Astrocyte (in vitro differentiated cells and primary cell): ENCODE results near the gene KCNQ1. TPM values are rescaled to one million over a fixed set of nuclear protein-coding genes. Genes with fewer than 3 reads are reported as not detected.

Experiments
- DNase-seq: peaks from one replicate; pipeline ENCODE4 v3.0.0-alpha.2; 2010; ENCODE audit warnings: low read depth
- FAIRE-seq: peaks from 2 replicates; lab custom pipeline; 2011; peaks lifted over from hg19 to GRCh38; lab: Jason Lieb, UNC
- H2AFZ ChIP-seq: 2 replicates; pipeline ENCODE4 v1.6.0; 2012; ENCODE audit warnings: low read depth, low read length, inconsistent platforms
- H3K27ac ChIP-seq: 2 replicates; pipeline ENCODE4 v1.5.1; 2011; ENCODE audit warnings: low read depth, low read length, inconsistent platforms
- H3K27me3 ChIP-seq: 2 replicates; pipeline ENCODE4 v1.6.0; 2011; ENCODE audit warnings: low read length, inconsistent platforms; ENCODE audit not compliant: insufficient read depth
- H3K36me3 ChIP-seq: 2 replicates; pipeline ENCODE4 v1.5.1; 2011; ENCODE audit warnings: low read length, inconsistent platforms; ENCODE audit not compliant: insufficient read depth
- H3K4me1 ChIP-seq: 2 replicates; pipeline ENCODE4 v1.5.1; 2011; ENCODE audit warnings: low read length, inconsistent platforms; ENCODE audit not compliant: insufficient read depth
- H3K4me2 ChIP-seq: 2 replicates; pipeline ENCODE4 v1.6.0; 2012; ENCODE audit warnings: low read length, inconsistent platforms
- H3K4me3 ChIP-seq: 2 replicates; pipeline ENCODE4 v1.5.1; 2011; ENCODE audit warnings: low read depth, mild to moderate bottlenecking, low read length, inconsistent platforms; ENCODE audit not compliant: insufficient read depth
- H3K79me2 ChIP-seq: 2 replicates; pipeline ENCODE4 v1.6.0; 2012; ENCODE audit warnings: mild to moderate bottlenecking, low read length, inconsistent platforms; ENCODE audit not compliant: insufficient read depth
- H3K9ac ChIP-seq: 2 replicates; pipeline ENCODE4 v1.6.0; 2012; ENCODE audit warnings: mild to moderate bottlenecking, low read length, inconsistent platforms
- H3K9me3 ChIP-seq: 2 replicates; pipeline ENCODE4 v1.5.1; 2012; ENCODE audit warnings: low read depth, mild to moderate bottlenecking, low read length, inconsistent platforms; ENCODE audit not compliant: insufficient read depth
- H4K20me1 ChIP-seq: 2 replicates; pipeline ENCODE4 v1.6.0; 2012; ENCODE audit warnings: low read length, inconsistent platforms; ENCODE audit not compliant: insufficient read depth
- H3K27ac Mint-ChIP-seq: one replicate; pipeline ENCODE4 v1.8.0; 2021; ENCODE audit warnings: mild to moderate bottlenecking, mixed read lengths; ENCODE audit not compliant: unreplicated experiment
- H3K27me3 Mint-ChIP-seq: one replicate; pipeline ENCODE4 v1.8.0; 2021; ENCODE audit warnings: low read depth, mixed read lengths; ENCODE audit not compliant: unreplicated experiment
- H3K36me3 Mint-ChIP-seq: one replicate; pipeline ENCODE4 v1.8.0; 2021; ENCODE audit warnings: low read depth, mixed read lengths; ENCODE audit not compliant: unreplicated experiment
- H3K4me1 Mint-ChIP-seq: one replicate; pipeline ENCODE4 v1.8.0; 2021; ENCODE audit warnings: low read depth, mixed read lengths; ENCODE audit not compliant: unreplicated experiment
- H3K4me3 Mint-ChIP-seq: one replicate; pipeline ENCODE4 v1.8.0; 2021; ENCODE audit warnings: mild to moderate bottlenecking, moderate library complexity, mixed read lengths; ENCODE audit not compliant: unreplicated experiment
- H3K9me3 Mint-ChIP-seq: one replicate; pipeline ENCODE4 v1.8.0; 2021; ENCODE audit warnings: mild to moderate bottlenecking, mixed read lengths; ENCODE audit not compliant: unreplicated experiment
- EZH2 ChIP-seq: IDR thresholded peaks from 2 replicates; pipeline ENCODE4 v1.6.1; 2012; ENCODE audit warnings: mild to moderate bottlenecking, low read length, inconsistent platforms; ENCODE audit not compliant: insufficient read depth
- total RNA-seq: library from RNA; stranded (reverse); gene quantifications from 2 replicates; pipeline ENCODE4 v1.2.1, GENCODE V29; 2021
- TF ChIP-seq, protein P1 (sequence below): IDR thresholded peaks from 2 replicates; pipeline ENCODE4 v1.5.1; 2011; ENCODE audit warnings: low read depth, mild to moderate bottlenecking, inconsistent platforms, low read length, moderate library complexity; ENCODE audit not compliant: insufficient read depth

Gene KCNQ1
- total RNA-seq, 1 donor from 2014 or later, result not detected

DNA sequence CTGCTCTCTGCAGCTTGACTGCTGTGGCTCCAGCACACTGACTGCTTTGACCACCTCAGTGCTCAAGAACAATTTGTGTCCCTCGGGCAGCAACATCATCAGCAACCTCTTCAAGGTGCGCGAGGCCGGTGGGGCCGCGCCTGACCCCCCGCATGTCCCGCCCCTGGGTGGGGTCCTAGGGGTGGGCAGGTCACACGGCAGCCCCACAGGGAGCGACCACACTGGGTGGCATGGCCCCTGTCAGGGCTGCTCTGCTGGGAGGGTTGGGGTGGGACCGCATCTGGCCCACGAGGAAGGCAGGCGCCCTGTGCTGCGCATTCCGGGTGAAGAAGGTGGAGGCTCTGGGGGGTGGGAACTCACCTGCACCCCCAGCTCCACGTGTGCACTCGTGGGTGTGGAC lies 49.0 kb upstream of the KCNQ1 start:
- Mint-ChIP-seq H3K27ac (no peak overlapping the region), H3K4me3 (no peak overlapping the region), H3K27me3 (no peaks in the 10 kb centered on the region), H3K36me3 (peaks cover 4% of the 10 kb centered on the region), H3K9me3 (no peaks in the 10 kb centered on the region), H3K4me1 (peaks cover 2% of the 10 kb centered on the region)
- H3K4me1 ChIP-seq, result peaks cover 9% of the 10 kb centered on the region
- no peak overlapping the region for H3K4me3 ChIP-seq
- no peaks in the 10 kb centered on the region for H3K9me3 ChIP-seq
- H3K27me3 ChIP-seq, result no peaks in the 10 kb centered on the region
- no peak overlapping the region for H3K27ac ChIP-seq
- DNase-seq (no peak), FAIRE-seq (no peak)
- no peak overlapping the region for H3K4me2 ChIP-seq
- H3K9ac ChIP-seq, result no peak overlapping the region
- peaks cover 50% of the 10 kb centered on the region for H3K79me2 ChIP-seq
- TF ChIP-seq, protein P1, sequence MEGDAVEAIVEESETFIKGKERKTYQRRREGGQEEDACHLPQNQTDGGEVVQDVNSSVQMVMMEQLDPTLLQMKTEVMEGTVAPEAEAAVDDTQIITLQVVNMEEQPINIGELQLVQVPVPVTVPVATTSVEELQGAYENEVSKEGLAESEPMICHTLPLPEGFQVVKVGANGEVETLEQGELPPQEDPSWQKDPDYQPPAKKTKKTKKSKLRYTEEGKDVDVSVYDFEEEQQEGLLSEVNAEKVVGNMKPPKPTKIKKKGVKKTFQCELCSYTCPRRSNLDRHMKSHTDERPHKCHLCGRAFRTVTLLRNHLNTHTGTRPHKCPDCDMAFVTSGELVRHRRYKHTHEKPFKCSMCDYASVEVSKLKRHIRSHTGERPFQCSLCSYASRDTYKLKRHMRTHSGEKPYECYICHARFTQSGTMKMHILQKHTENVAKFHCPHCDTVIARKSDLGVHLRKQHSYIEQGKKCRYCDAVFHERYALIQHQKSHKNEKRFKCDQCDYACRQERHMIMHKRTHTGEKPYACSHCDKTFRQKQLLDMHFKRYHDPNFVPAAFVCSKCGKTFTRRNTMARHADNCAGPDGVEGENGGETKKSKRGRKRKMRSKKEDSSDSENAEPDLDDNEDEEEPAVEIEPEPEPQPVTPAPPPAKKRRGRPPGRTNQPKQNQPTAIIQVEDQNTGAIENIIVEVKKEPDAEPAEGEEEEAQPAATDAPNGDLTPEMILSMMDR, result no peak
- peaks cover 33% of the 10 kb centered on the region for H4K20me1 ChIP-seq
- no peak overlapping the region for H2AFZ ChIP-seq
- H3K36me3 ChIP-seq, result peaks cover 6% of the 10 kb centered on the region

DNA sequence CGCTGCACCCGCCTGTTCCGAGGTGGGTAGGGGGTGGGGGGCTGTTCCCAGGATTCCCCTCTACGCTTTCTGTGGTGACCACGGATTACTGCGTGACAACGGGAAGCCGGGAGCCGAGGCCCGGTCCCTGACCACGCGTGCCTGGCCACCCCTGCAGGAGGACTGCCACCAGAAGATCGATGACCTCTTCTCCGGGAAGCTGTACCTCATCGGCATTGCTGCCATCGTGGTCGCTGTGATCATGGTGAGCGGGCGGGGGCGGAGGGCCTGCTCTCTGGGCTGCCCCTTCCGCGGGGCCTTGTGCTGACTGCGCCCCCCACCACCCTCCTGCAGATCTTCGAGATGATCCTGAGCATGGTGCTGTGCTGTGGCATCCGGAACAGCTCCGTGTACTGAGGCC lies 48.3 kb upstream of the KCNQ1 start:
- H3K27me3 Mint-ChIP-seq, result no peaks in the 10 kb centered on the region
- H3K9me3 ChIP-seq, result no peaks in the 10 kb centered on the region
- peaks cover 4% of the 10 kb centered on the region for H3K36me3 Mint-ChIP-seq
- H3K4me1 ChIP-seq, result peaks cover 12% of the 10 kb centered on the region
- peaks cover 50% of the 10 kb centered on the region for H3K79me2 ChIP-seq
- H3K27ac ChIP-seq, result no peak overlapping the region
- H3K4me3 Mint-ChIP-seq, result no peak overlapping the region
- no peak overlapping the region for H3K4me2 ChIP-seq
- DNase-seq (no peak), FAIRE-seq (no peak)
- H3K4me3 ChIP-seq, result no peak overlapping the region
- H3K27ac Mint-ChIP-seq, result no peak overlapping the region
- TF ChIP-seq, protein P1, result no peak
- TF ChIP-seq EZH2, result no peak
- no peak overlapping the region for H3K9ac ChIP-seq
- H3K27me3 ChIP-seq, result no peaks in the 10 kb centered on the region
- H4K20me1 ChIP-seq, result peaks cover 26% of the 10 kb centered on the region
- H3K36me3 ChIP-seq, result peaks cover 6% of the 10 kb centered on the region
- no peaks in the 10 kb centered on the region for H3K9me3 Mint-ChIP-seq
- peaks cover 2% of the 10 kb centered on the region for H3K4me1 Mint-ChIP-seq
- H2AFZ ChIP-seq, result no peak overlapping the region

DNA sequence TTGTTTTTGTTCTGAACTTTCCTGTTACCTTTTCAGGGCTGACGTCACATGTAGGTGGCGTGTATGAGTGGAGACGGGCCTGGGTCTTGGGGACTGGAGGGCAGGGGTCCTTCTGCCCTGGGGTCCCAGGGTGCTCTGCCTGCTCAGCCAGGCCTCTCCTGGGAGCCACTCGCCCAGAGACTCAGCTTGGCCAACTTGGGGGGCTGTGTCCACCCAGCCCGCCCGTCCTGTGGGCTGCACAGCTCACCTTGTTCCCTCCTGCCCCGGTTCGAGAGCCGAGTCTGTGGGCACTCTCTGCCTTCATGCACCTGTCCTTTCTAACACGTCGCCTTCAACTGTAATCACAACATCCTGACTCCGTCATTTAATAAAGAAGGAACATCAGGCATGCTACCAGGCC lies 47.8 kb upstream of the KCNQ1 start:
- no peak overlapping the region for H3K4me3 Mint-ChIP-seq

More for the DNA sequence above, 47.8 kb upstream of the KCNQ1 start:
- no peaks in the 10 kb centered on the region for H3K9me3 Mint-ChIP-seq
- no peak overlapping the region for H3K4me2 ChIP-seq
- no peak overlapping the region for H2AFZ ChIP-seq
- FAIRE-seq (no peak), DNase-seq (no peak)
- no peaks in the 10 kb centered on the region for H3K27me3 ChIP-seq
- H3K4me1 ChIP-seq, result peaks cover 17% of the 10 kb centered on the region
- H3K27ac ChIP-seq, result no peak overlapping the region
- H3K9me3 ChIP-seq, result no peaks in the 10 kb centered on the region
- H4K20me1 ChIP-seq, result peaks cover 21% of the 10 kb centered on the region
- H3K9ac ChIP-seq, result no peak overlapping the region
- H3K27me3 Mint-ChIP-seq, result no peaks in the 10 kb centered on the region
- H3K36me3 ChIP-seq, result peaks cover 6% of the 10 kb centered on the region
- H3K4me1 Mint-ChIP-seq, result peaks cover 2% of the 10 kb centered on the region
- peaks cover 4% of the 10 kb centered on the region for H3K36me3 Mint-ChIP-seq
- H3K27ac Mint-ChIP-seq, result no peak overlapping the region
- H3K79me2 ChIP-seq, result peaks cover 50% of the 10 kb centered on the region
- TF ChIP-seq EZH2, result no peak
- TF ChIP-seq, protein P1, result no peak
- no peak overlapping the region for H3K4me3 ChIP-seq
